HCT116 (cell line): ENCODE measurements around the gene CWC22. TPM values are rescaled to one million over a fixed set of nuclear protein-coding genes. Genes with fewer than 3 reads are reported as not detected.

Experiments
- ATAC-seq: fragments of 200-7000 bp; cut with Tn5 transposase; 2 replicates; pipeline ENCODE4 v1.9.1; 2020; ENCODE audit warnings: mild to moderate bottlenecking, moderate library complexity
- BruUV-seq: library from RNA; stranded (reverse); fragments of 400-500 nt; replicated peaks from 2 replicates; lab custom pipeline; 2021; lab: Mats Ljungman, UMichigan
- CTCF ChIA-PET: fragments of 300-600 bp; sonication (Branson Sonifier 250); formaldehyde crosslinking; loops from one replicate; lab custom pipeline; 2021; ENCODE audit warnings: antibody characterized with exemption; lab: Charles Lee
- POLR2A ChIA-PET: fragments of 300-600, 350-600 bp; sonication (Branson Sonifier 250); formaldehyde crosslinking; loops from one replicate; lab custom pipeline; 2021; ENCODE audit warnings: antibody characterized with exemption; lab: Charles Lee
- RAD21 ChIA-PET, 2 experiments: fragments of 300-600 bp; sonication (Branson Sonifier 250); formaldehyde crosslinking; loops; one replicate each; lab custom pipeline; 2023; ENCODE audit warnings: low total read pairs in 2 of 2; ENCODE audit not compliant: uncharacterized antibody in 2 of 2, unreplicated experiment in 2 of 2, low non-redundant PET in 1 of 2; lab: Charles Lee
- DNase-seq: peaks from one replicate; pipeline ENCODE4 v3.0.0-alpha.2; 2010; ENCODE audit warnings: low read depth, low spot score
- H2AFZ ChIP-seq: fragments of 200-600 bp; shearing (Covaris generic), sonication (generic); 2 replicates; pipeline ENCODE4 v1.6.1; 2017; ENCODE audit warnings: low read depth, mixed run types, mixed read lengths, antibody characterized with exemption, low read length; ENCODE audit not compliant: poor library complexity, severe bottlenecking
- H3K27ac ChIP-seq: 2 replicates; pipeline ENCODE4 v1.5.1; 2012; ENCODE audit warnings: low read depth, low read length
- H3K27me3 ChIP-seq: fragments of 200-600 bp; sonication (generic); 2 replicates; pipeline ENCODE4 v1.6.1; 2016; ENCODE audit warnings: mixed run types, low read length, mixed read lengths; ENCODE audit not compliant: insufficient read depth
- H3K36me3 ChIP-seq, 2 experiments: fragments of 200-500 bp in 1 of 2; fragments of 200-600 bp in 1 of 2; sonication (Bioruptor generic) in 1 of 2; sonication (generic) in 1 of 2; 2 replicates each; pipeline versions ENCODE4 v1.5.1 to v1.6.1; 2014 to 2016; ENCODE audit warnings: low read length in 2 of 2, inconsistent platforms in 1 of 2, mixed read lengths in 1 of 2, mixed run types in 1 of 2; ENCODE audit not compliant: insufficient read depth in 2 of 2, control insufficient read depth in 1 of 2
- H3K4me1 ChIP-seq, 2 experiments: fragments of 200-600 bp in 1 of 2; sonication (generic) in 1 of 2; 2 replicates each; pipeline versions ENCODE4 v1.5.1 to v1.6.1; 2012 to 2017; ENCODE audit warnings: low read length in 2 of 2, inconsistent platforms in 1 of 2, mild to moderate bottlenecking in 1 of 2, mixed read lengths in 1 of 2, mixed run types in 1 of 2, moderate library complexity in 1 of 2; ENCODE audit not compliant: insufficient read depth in 2 of 2, control insufficient read depth in 1 of 2
- H3K4me2 ChIP-seq: fragments of 200-600 bp; sonication (generic); 2 replicates; pipeline ENCODE4 v1.6.1; 2017; ENCODE audit warnings: mixed run types, low read length, mixed read lengths
- H3K4me3 ChIP-seq, 2 experiments: fragments of 200-600 bp in 1 of 2; sonication (generic) in 1 of 2; replicated peaks in 1 of 2; 2 replicates each; pipeline ENCODE4 v1.5.1; 2011 to 2016; ENCODE audit warnings: low read length in 2 of 2, control low read depth in 1 of 2, low read depth in 1 of 2, mild to moderate bottlenecking in 1 of 2, mixed read lengths in 1 of 2, mixed run types in 1 of 2
- H3K79me2 ChIP-seq: fragments of 200-600 bp; sonication (generic); 2 replicates; pipeline ENCODE4 v1.6.1; 2017; ENCODE audit warnings: mild to moderate bottlenecking, mixed run types, low read length, moderate library complexity, mixed read lengths; ENCODE audit not compliant: insufficient read depth
- H3K9ac ChIP-seq: fragments of 200-600 bp; sonication (generic); 2 replicates; pipeline ENCODE4 v1.6.1; 2016; ENCODE audit warnings: low read length, mixed read lengths
- H3K9me2 ChIP-seq: fragments of 200-600 bp; sonication (generic), shearing (Covaris generic); 2 replicates; pipeline ENCODE4 v1.6.1; 2017; ENCODE audit warnings: mixed run types, mild to moderate bottlenecking, moderate library complexity; ENCODE audit not compliant: insufficient read depth
- H3K9me3 ChIP-seq, 2 experiments: fragments of 200-500 bp in 1 of 2; fragments of 200-600 bp in 1 of 2; sonication (Bioruptor generic) in 1 of 2; sonication (generic) in 1 of 2; 2 replicates each; pipeline ENCODE4 v1.6.1; 2014 to 2017; ENCODE audit warnings: low read length in 2 of 2, mixed read lengths in 2 of 2, inconsistent platforms in 1 of 2, low read depth in 1 of 2, mild to moderate bottlenecking in 1 of 2, mixed run types in 1 of 2, moderate library complexity in 1 of 2; ENCODE audit not compliant: control insufficient read depth in 1 of 2, insufficient read depth in 1 of 2
- H4K20me1 ChIP-seq: fragments of 200-600 bp; sonication (generic), shearing (Covaris generic); 2 replicates; pipeline ENCODE4 v1.6.1; 2017; ENCODE audit warnings: mixed run types, mild to moderate bottlenecking, moderate library complexity; ENCODE audit not compliant: insufficient read depth
- CBX3 ChIP-seq: IDR thresholded peaks from 2 replicates; pipeline ENCODE4 v1.6.1; 2012; ENCODE audit warnings: low read depth
- CEBPB ChIP-seq: IDR thresholded peaks from 2 replicates; pipeline ENCODE4 v1.6.1; 2012; ENCODE audit warnings: low read depth
- EGR1 ChIP-seq: IDR thresholded peaks from 2 replicates; pipeline ENCODE4 v1.6.1; 2012; ENCODE audit warnings: low read depth
- ELF1 ChIP-seq: IDR thresholded peaks from 2 replicates; pipeline ENCODE4 v1.6.1; 2012; ENCODE audit warnings: low read depth, borderline replicate concordance
- EZH2 ChIP-seq: fragments of 200-600 bp; sonication (generic); IDR thresholded peaks from 2 replicates; pipeline ENCODE4 v1.6.1; 2017; ENCODE audit warnings: antibody characterized with exemption, mixed run types
- POLR2A ChIP-seq: IDR thresholded peaks from 2 replicates; pipeline ENCODE4 v1.7.0; 2011; ENCODE audit warnings: borderline replicate concordance; ENCODE audit not compliant: insufficient read depth, insufficient read length; ENCODE audit errors: extremely low read depth
- RAD21 ChIP-seq: IDR thresholded peaks from 2 replicates; pipeline ENCODE4 v1.6.1; 2012; ENCODE audit warnings: low read depth, mild to moderate bottlenecking
- SIN3A ChIP-seq: IDR thresholded peaks from 2 replicates; pipeline ENCODE4 v1.6.1; 2012; ENCODE audit warnings: low read depth
- SP1 ChIP-seq: IDR thresholded peaks from 2 replicates; pipeline ENCODE4 v1.6.1; 2012; ENCODE audit warnings: low read depth
- SRF ChIP-seq: IDR thresholded peaks from 2 replicates; pipeline ENCODE4 v1.6.1; 2012; ENCODE audit warnings: low read depth
- TCF7L2 ChIP-seq: IDR thresholded peaks from 2 replicates; pipeline ENCODE4 v1.7.0; 2011; ENCODE audit warnings: borderline replicate concordance, inconsistent platforms; ENCODE audit not compliant: insufficient read depth, insufficient read length; ENCODE audit errors: extremely low read depth
- YY1 ChIP-seq: IDR thresholded peaks from 2 replicates; pipeline ENCODE4 v1.6.1; 2011; ENCODE audit warnings: low read length, low read depth, moderate library complexity, mild to moderate bottlenecking; ENCODE audit not compliant: insufficient replicate concordance; ENCODE audit errors: extremely low read depth
- ZFX ChIP-seq: fragments of 450-650 bp; IDR thresholded peaks from 2 replicates; pipeline ENCODE4 v1.6.1; 2017
- intact Hi-C: fragments of 100-400 bp; cut with micrococcal nuclease; formaldehyde crosslinking; loops from 2 replicates; pipeline ENCODE4 v1.10.0; 2022
- total RNA-seq: library from RNA; stranded (reverse); gene quantifications from one replicate; pipeline ENCODE4 v1.2.1, GENCODE V29; 2021; ENCODE audit not compliant: unreplicated experiment
- TF ChIP-seq, protein P1 (sequence below): IDR thresholded peaks from 2 replicates; pipeline ENCODE4 v1.6.1; 2012
- TF ChIP-seq, protein P2 (sequence below), 3 experiments: fragments of 200-600 bp in 1 of 3; sonication (generic) in 1 of 3; IDR thresholded peaks in 2 of 3; conservative IDR thresholded peaks in 1 of 3; 2 replicates each; pipeline ENCODE4 v1.5.1; 2012 to 2017; ENCODE audit warnings: low read depth in 2 of 3, low read length in 2 of 3, antibody characterized with exemption in 1 of 3, borderline replicate concordance in 1 of 3, control low read depth in 1 of 3, mild to moderate bottlenecking in 1 of 3, mixed read lengths in 1 of 3, mixed run types in 1 of 3, moderate library complexity in 1 of 3; ENCODE audit not compliant: insufficient read depth in 1 of 3
- TF ChIP-seq, protein P3 (sequence below): IDR thresholded peaks from 2 replicates; pipeline ENCODE4 v1.6.1; 2012
- TF ChIP-seq, protein P4 (sequence below): IDR thresholded peaks from 2 replicates; pipeline ENCODE4 v1.6.1; 2011; ENCODE audit warnings: mild to moderate bottlenecking, low read length, moderate library complexity; ENCODE audit not compliant: insufficient replicate concordance; ENCODE audit errors: extremely low read depth

CWC22 gene
- total RNA-seq, 1 experiment from 2014 or later: 24.7 TPM

DNA sequence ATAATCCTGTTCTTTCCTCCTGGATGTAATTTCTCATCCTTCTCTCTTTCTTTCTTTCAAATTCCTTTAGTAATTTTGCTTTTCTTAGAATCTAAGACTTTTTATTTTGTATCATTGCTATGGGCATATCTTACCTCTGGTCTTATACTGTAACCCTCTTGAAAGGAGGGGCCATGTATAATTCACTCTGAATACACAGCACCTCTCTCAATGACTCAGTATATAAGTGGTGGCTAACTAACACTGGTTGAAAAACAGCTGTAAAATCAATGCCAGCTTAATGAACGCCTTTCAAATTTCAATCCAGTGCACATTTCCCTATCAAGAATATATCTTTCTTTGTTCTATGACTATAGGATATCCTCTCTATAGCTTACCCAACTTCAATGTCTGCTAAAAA lies 53.7 kb downstream of the CWC22 start:
- Histone ChIP-seq H2AFZ (no peak overlapping the region), H3K79me2 (no peaks in the 10 kb centered on the region), H3K27ac (no peak overlapping the region), H3K4me3 (no peak overlapping the region), H3K9ac (no peak overlapping the region), H3K9me3 (no peaks in the 10 kb centered on the region), H4K20me1 (no peaks in the 10 kb centered on the region), H3K4me1 (no peaks in the 10 kb centered on the region), H3K9me2 (no peaks in the 10 kb centered on the region), H3K36me3 (peaks cover 28 to 34% of the 10 kb centered on the region in 2 experiments), H3K27me3 (no peaks in the 10 kb centered on the region), H3K4me2 (no peak overlapping the region)
- ATAC-seq (no peak), DNase-seq (no peak)
- ChIA-PET RAD21 (no interaction called here), POLR2A (no interaction called here), CTCF (no interaction called here)
- BruUV-seq: no TSS peak
- TF ChIP-seq, protein P1, sequence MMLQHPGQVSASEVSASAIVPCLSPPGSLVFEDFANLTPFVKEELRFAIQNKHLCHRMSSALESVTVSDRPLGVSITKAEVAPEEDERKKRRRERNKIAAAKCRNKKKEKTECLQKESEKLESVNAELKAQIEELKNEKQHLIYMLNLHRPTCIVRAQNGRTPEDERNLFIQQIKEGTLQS: no peak
- TF ChIP-seq POLR2A: no peak
- intact Hi-C loops: no loop called here

DNA sequence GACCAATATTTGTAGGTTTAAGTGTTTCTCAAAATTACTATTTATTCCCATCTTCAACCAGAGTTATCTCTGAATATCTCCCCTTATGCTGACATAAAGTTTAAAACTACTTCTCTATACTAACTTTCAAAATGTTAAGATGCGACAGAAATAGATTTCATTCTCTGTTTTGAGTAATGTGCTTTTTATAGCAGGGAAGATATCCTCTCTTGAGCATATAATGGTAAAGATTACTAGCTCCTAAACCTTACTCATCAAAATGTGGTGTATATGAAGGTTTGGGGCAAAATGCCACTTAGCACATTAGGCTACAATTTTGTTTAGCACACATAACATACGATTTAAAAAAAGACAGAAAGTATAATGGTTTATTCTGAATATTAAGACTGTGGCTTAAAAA lies 54.4 kb downstream of the CWC22 start:
- no peaks in the 10 kb centered on the region for H3K79me2 ChIP-seq
- ATAC-seq: no peak
- H3K36me3 ChIP-seq: peaks cover 28 to 37% of the 10 kb centered on the region in 2 experiments
- no peaks in the 10 kb centered on the region for H3K27me3 ChIP-seq
- ChIA-PET POLR2A (no interaction called here), RAD21 (no interaction called here)
- no peak overlapping the region for H3K9ac ChIP-seq
- no TSS peak for BruUV-seq
- intact Hi-C loops: no loop called here
- no peaks in the 10 kb centered on the region for H3K9me2 ChIP-seq
- no peaks in the 10 kb centered on the region for H3K4me1 ChIP-seq
- DNase-seq: no peak
- no peak for TF ChIP-seq CEBPB
- TF ChIP-seq TCF7L2: no peak
- no peak for TF ChIP-seq EZH2
- TF ChIP-seq SP1: no peak
- no peak for TF ChIP-seq POLR2A
- no peak for TF ChIP-seq SIN3A
- TF ChIP-seq ELF1: no peak
- no peak for TF ChIP-seq SRF
- TF ChIP-seq, protein P2, sequence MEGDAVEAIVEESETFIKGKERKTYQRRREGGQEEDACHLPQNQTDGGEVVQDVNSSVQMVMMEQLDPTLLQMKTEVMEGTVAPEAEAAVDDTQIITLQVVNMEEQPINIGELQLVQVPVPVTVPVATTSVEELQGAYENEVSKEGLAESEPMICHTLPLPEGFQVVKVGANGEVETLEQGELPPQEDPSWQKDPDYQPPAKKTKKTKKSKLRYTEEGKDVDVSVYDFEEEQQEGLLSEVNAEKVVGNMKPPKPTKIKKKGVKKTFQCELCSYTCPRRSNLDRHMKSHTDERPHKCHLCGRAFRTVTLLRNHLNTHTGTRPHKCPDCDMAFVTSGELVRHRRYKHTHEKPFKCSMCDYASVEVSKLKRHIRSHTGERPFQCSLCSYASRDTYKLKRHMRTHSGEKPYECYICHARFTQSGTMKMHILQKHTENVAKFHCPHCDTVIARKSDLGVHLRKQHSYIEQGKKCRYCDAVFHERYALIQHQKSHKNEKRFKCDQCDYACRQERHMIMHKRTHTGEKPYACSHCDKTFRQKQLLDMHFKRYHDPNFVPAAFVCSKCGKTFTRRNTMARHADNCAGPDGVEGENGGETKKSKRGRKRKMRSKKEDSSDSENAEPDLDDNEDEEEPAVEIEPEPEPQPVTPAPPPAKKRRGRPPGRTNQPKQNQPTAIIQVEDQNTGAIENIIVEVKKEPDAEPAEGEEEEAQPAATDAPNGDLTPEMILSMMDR (IDR thresholded peaks at IDR 0.05 in 2 of 3, conservative IDR thresholded peaks at IDR 0.05 in 1 of 3; ENCODE audit: borderline replicate concordance in 1 of 3, insufficient read depth in 1 of 3, low read depth in 2 of 3, low read length in 2 of 3): no peak
- no peak for TF ChIP-seq YY1
- TF ChIP-seq, protein P3, sequence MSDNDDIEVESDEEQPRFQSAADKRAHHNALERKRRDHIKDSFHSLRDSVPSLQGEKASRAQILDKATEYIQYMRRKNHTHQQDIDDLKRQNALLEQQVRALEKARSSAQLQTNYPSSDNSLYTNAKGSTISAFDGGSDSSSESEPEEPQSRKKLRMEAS: no peak
- TF ChIP-seq CBX3: no peak
- TF ChIP-seq, protein P1: no peak
- TF ChIP-seq RAD21: no peak
- TF ChIP-seq, protein P4, sequence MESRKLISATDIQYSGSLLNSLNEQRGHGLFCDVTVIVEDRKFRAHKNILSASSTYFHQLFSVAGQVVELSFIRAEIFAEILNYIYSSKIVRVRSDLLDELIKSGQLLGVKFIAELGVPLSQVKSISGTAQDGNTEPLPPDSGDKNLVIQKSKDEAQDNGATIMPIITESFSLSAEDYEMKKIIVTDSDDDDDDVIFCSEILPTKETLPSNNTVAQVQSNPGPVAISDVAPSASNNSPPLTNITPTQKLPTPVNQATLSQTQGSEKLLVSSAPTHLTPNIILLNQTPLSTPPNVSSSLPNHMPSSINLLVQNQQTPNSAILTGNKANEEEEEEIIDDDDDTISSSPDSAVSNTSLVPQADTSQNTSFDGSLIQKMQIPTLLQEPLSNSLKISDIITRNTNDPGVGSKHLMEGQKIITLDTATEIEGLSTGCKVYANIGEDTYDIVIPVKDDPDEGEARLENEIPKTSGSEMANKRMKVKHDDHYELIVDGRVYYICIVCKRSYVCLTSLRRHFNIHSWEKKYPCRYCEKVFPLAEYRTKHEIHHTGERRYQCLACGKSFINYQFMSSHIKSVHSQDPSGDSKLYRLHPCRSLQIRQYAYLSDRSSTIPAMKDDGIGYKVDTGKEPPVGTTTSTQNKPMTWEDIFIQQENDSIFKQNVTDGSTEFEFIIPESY: no peak
- no peak for TF ChIP-seq ZFX
- TF ChIP-seq EGR1: no peak
- TF ChIP-seq, all 23 proteins: peak for 0
- no peak overlapping the region for H3K27ac ChIP-seq
- no peak overlapping the region for H2AFZ ChIP-seq
- no peaks in the 10 kb centered on the region for H3K9me3 ChIP-seq
- H3K4me3 ChIP-seq: no peak overlapping the region
- CTCF ChIA-PET: no interaction called here
- no peak overlapping the region for H3K4me2 ChIP-seq
- no peaks in the 10 kb centered on the region for H4K20me1 ChIP-seq
